Suprapubic skin (tissue), 4 donors: ENCODE measurements around the gene ADAMTS12. TPM values are rescaled to one million over a fixed set of nuclear protein-coding genes. Genes with fewer than 3 reads are reported as not detected.

Experiments
- DNase-seq, 2 donors: peaks; one replicate each; pipeline ENCODE4 v3.0.0-alpha.2; 2019; ENCODE audit warnings: low spot score in 2 of 2
- H3K27ac ChIP-seq: fragments of 200-600 bp; sonication (generic); one replicate; pipeline ENCODE4 v1.5.1; 2019
- H3K27me3 ChIP-seq: fragments of 200-600 bp; sonication (generic); one replicate; pipeline ENCODE4 v1.5.1; 2019
- H3K36me3 ChIP-seq: fragments of 200-600 bp; sonication (generic); one replicate; pipeline ENCODE4 v1.5.1; 2019
- H3K4me1 ChIP-seq: fragments of 200-600 bp; sonication (generic); one replicate; pipeline ENCODE4 v1.5.1; 2019
- H3K4me3 ChIP-seq: fragments of 200-600 bp; sonication (generic); one replicate; pipeline ENCODE4 v1.5.1; 2019; ENCODE audit warnings: mild to moderate bottlenecking
- H3K9me3 ChIP-seq: fragments of 200-600 bp; sonication (generic); one replicate; pipeline ENCODE4 v1.5.1; 2019
- CTCF ChIP-seq, 2 donors: fragments of 200-600 bp in 1 of 2; fragments of 450-650 bp in 1 of 2; sonication (generic) in 1 of 2; IDR thresholded peaks; one replicate each; pipeline ENCODE4 v1.5.1; 2016 to 2019; ENCODE audit warnings: antibody characterized with exemption in 2 of 2, mild to moderate bottlenecking in 1 of 2, moderate library complexity in 1 of 2
- EP300 ChIP-seq: sonication (generic); formaldehyde crosslinking; IDR thresholded peaks from one replicate; pipeline ENCODE4 v1.6.1; 2017; ENCODE audit warnings: antibody characterized with exemption
- POLR2A ChIP-seq, 2 donors: fragments of 450-650 bp; IDR thresholded peaks; one replicate each; pipeline ENCODE4 v1.6.1; 2017; ENCODE audit warnings: antibody characterized with exemption in 2 of 2, mild to moderate bottlenecking in 2 of 2, moderate library complexity in 2 of 2
- POLR2AphosphoS5 ChIP-seq, 3 donors: sonication (generic); formaldehyde crosslinking; IDR thresholded peaks; one replicate each; pipeline ENCODE4 v1.6.1; 2017; ENCODE audit warnings: antibody characterized with exemption in 3 of 3
- WGBS: methylation state at CpG from one replicate; pipeline ENCODE4 v1.1.5; 2018; 5-methylcytosine and 5-hydroxymethylcytosine counted together
- total RNA-seq, 4 donors: library from RNA; depleted of rRNA; stranded (reverse); fragments of >200 nt; gene quantifications; one replicate each; pipeline ENCODE4 v1.1.0, GENCODE V29; 2016

ADAMTS12 gene
- total RNA-seq, 4 donors from 2014 or later: 0.26 to 1.3 (median 0.57) TPM

GRCh38 chr5:33855396-33855795 lies 36.4 kb downstream of the ADAMTS12 start:
- no peaks in the 10 kb centered on the region for H3K27me3 ChIP-seq
- H3K36me3 ChIP-seq: no peaks in the 10 kb centered on the region
- no peak for TF ChIP-seq EP300
- no peak for TF ChIP-seq POLR2AphosphoS5 (IDR thresholded peaks at IDR 0.05)
- no peak for TF ChIP-seq CTCF (IDR thresholded peaks at IDR 0.05)
- TF ChIP-seq POLR2A (IDR thresholded peaks at IDR 0.05): no peak
- DNase-seq: no peak
- H3K27ac ChIP-seq: no peak overlapping the region
- no peak overlapping the region for H3K4me3 ChIP-seq
- H3K9me3 ChIP-seq: no peaks in the 10 kb centered on the region
- H3K4me1 ChIP-seq: peaks cover 8% of the 10 kb centered on the region
- WGBS: 78% methylated on average over 4 of the region's 4 CpGs

GRCh38 chr5:33854733-33855151 lies 37.0 kb downstream of the ADAMTS12 start:
- peaks cover 8% of the 10 kb centered on the region for H3K4me1 ChIP-seq
- no peak overlapping the region for H3K4me3 ChIP-seq
- no peak overlapping the region for H3K27ac ChIP-seq
- 54% methylated on average over 4 of the region's 4 CpGs for WGBS
- H3K27me3 ChIP-seq: no peaks in the 10 kb centered on the region
- H3K36me3 ChIP-seq: no peaks in the 10 kb centered on the region
- DNase-seq: no peak
- no peak for TF ChIP-seq POLR2A (IDR thresholded peaks at IDR 0.05)
- TF ChIP-seq CTCF (IDR thresholded peaks at IDR 0.05): no peak
- no peak for TF ChIP-seq EP300
- no peak for TF ChIP-seq POLR2AphosphoS5 (IDR thresholded peaks at IDR 0.05)
- H3K9me3 ChIP-seq: no peaks in the 10 kb centered on the region

GRCh38 chr5:33852837-33853236 lies 39.0 kb downstream of the ADAMTS12 start:
- WGBS: 72% methylated on average over 3 of the region's 3 CpGs
- H3K4me3 ChIP-seq: no peak overlapping the region
- no peak for DNase-seq
- H3K4me1 ChIP-seq: peaks cover 8% of the 10 kb centered on the region
- no peak overlapping the region for H3K27ac ChIP-seq
- no peaks in the 10 kb centered on the region for H3K9me3 ChIP-seq
- H3K27me3 ChIP-seq: no peaks in the 10 kb centered on the region
- no peaks in the 10 kb centered on the region for H3K36me3 ChIP-seq
- TF ChIP-seq POLR2AphosphoS5 (IDR thresholded peaks at IDR 0.05): no peak
- no peak for TF ChIP-seq POLR2A (IDR thresholded peaks at IDR 0.05)
- TF ChIP-seq CTCF (IDR thresholded peaks at IDR 0.05): no peak
- TF ChIP-seq EP300: no peak

- Histone ChIP-seq H3K27ac (no peak overlapping the region), H3K27me3 (no peaks in the 10 kb centered on the region), H3K9me3 (no peaks in the 10 kb centered on the region), H3K36me3 (no peaks in the 10 kb centered on the region), H3K4me3 (no peak overlapping the region), H3K4me1 (peaks cover 8% of the 10 kb centered on the region)
- WGBS: 47% methylated on average over 5 of the region's 5 CpGs
- DNase-seq: no peak
- TF ChIP-seq POLR2AphosphoS5 (IDR thresholded peaks at IDR 0.05): no peak
- TF ChIP-seq EP300: no peak
- no peak for TF ChIP-seq CTCF (IDR thresholded peaks at IDR 0.05)
- TF ChIP-seq POLR2A (IDR thresholded peaks at IDR 0.05): no peak
Observed at GRCh38 chr5:33852319-33852718, 39.5 kb downstream of the ADAMTS12 start.

- H3K36me3 ChIP-seq: no peaks in the 10 kb centered on the region
- no peak overlapping the region for H3K4me3 ChIP-seq
- no peaks in the 10 kb centered on the region for H3K9me3 ChIP-seq
- 74% methylated on average over 9 of the region's 9 CpGs for WGBS
- peaks cover 8% of the 10 kb centered on the region for H3K4me1 ChIP-seq
- H3K27me3 ChIP-seq: no peaks in the 10 kb centered on the region
- no peak for DNase-seq
- TF ChIP-seq CTCF (IDR thresholded peaks at IDR 0.05) (no peak), EP300 (no peak), POLR2AphosphoS5 (IDR thresholded peaks at IDR 0.05) (no peak), POLR2A (IDR thresholded peaks at IDR 0.05) (no peak)
- H3K27ac ChIP-seq: no peak overlapping the region
Observed at GRCh38 chr5:33850100-33850594, 41.6 kb downstream of the ADAMTS12 start.
